ENCODE data around the gene RAB4B.
"Not testable (repeated sequence)": the region's sequence is repeated elsewhere in the genome, so short reads cannot be mapped to it uniquely, and the experiment has no call there.

RAB4B gene

DNA sequence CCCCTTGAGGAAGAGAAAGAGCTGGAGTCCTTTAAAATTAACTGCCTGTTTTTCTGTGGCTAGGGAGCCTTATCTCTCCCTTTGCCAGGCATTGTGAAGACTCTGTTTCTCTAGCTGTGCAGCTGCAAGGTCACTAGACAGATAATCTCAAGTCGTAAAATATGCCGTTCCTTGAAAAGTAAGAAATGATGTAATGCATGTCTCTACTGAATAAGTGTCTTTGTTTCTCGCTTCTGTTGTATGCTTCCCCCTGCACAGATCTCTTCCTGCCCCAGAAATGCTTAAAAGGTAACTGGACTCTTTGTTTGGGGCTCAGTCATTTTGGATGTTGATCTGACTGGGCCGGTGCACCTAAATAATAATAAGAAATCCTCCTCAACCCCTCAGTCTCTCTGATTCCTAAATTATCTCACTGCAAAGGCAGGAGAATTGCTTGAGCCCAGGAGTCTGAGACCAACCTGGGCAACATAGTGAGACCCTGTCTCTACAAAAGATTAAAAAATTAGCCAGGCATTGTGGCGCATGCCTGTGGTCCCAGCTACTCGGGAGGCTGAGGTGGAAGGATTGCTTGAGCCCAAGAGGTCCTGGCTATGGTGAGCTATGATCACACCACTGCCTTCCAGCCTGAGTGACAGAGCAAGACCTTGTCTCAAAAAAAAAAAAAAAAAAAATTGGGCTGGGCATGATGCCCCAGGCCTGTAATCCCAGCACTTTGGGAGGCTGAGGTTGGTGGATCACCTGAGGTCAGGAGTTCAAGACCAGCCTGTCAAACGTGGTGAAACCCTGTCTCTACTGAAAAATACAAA lies 55.9 kb downstream of the RAB4B start:
- H4K8ac ChIP-seq (ENCODE audit: low read depth, low read length); H3K4ac ChIP-seq (ENCODE audit: low read depth, low read length); H2BK120ac ChIP-seq (ENCODE audit: low read depth, low read length); H3K4me3 ChIP-seq (ENCODE audit: low read length); H2AK5ac ChIP-seq (ENCODE audit: low read length); H3K56ac ChIP-seq (ENCODE audit: low read length); H3K18ac ChIP-seq (ENCODE audit: low read length); H3K79me2 ChIP-seq (ENCODE audit: control insufficient read depth, insufficient read depth, low read length); DNase-seq; H3K4me1 ChIP-seq (ENCODE audit: control insufficient read depth, low read depth, low read length); H4K5ac ChIP-seq (ENCODE audit: low read length); H2BK5ac ChIP-seq (ENCODE audit: low read length); H3K4me2 ChIP-seq (ENCODE audit: low read length); H2BK15ac ChIP-seq (replicated peaks; ENCODE audit: low read depth); H3K27me3 ChIP-seq (ENCODE audit: insufficient read depth, low read length, poor library complexity); H3K9ac ChIP-seq (ENCODE audit: low read length); H3K27ac ChIP-seq (ENCODE audit: low read depth, low read length); H3K23ac ChIP-seq (ENCODE audit: low read length); H3K79me1 ChIP-seq (ENCODE audit: low read length); H3K36me3 ChIP-seq (ENCODE audit: control insufficient read depth, insufficient read depth, low read length): not testable (repeated sequence)
- no CpG with 5 or more reads among the region's 7 CpGs for WGBS (ENCODE audit: extremely low coverage, insufficient coverage, low lambda C conversion rate)

DNA sequence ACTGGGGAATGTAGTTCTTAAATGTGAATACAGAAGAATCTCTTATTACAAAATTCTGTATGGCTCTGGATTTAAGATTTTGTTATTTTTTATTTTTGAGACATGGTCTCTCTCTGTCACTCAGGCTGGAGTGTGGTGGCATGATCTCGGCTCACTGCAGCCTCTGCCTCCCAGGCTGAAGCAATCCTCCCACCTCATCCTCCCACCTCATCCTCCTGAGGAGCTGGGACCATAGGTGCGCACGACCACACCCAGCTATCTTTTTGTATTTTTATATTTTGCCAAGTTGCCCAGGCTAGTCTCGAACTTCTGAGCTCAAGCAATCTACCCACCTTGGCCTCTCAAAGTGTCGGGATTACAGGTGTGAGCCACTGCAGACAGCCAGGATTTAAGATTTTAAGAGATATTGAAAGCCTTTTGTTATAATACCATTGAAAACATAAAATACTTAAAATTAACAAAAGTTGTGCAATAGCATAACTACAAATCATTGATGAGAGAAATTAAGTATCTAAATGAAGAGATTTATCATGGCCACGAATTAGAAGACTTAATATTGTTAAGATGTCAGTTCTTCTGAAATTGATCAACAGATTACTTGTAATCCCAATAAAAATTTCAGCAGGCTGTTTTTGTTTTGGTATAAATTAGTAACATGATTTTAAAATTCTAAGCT lies 58.8 kb downstream of the RAB4B start:
- WGBS (ENCODE audit: extremely low coverage, insufficient coverage, low lambda C conversion rate): no CpG with 5 or more reads among the region's 6 CpGs
- no peaks in the 10 kb centered on the region for H3K79me1 ChIP-seq (ENCODE audit: low read length)
- H3K27ac ChIP-seq (ENCODE audit: low read depth, low read length): no peak overlapping the region
- DNase-seq: no peak
- no peaks in the 10 kb centered on the region for H3K27me3 ChIP-seq (ENCODE audit: insufficient read depth, low read length, poor library complexity)
- no peak overlapping the region for H2BK15ac ChIP-seq (replicated peaks; ENCODE audit: low read depth)
- H2BK5ac ChIP-seq (ENCODE audit: low read length): no peak overlapping the region
- H3K18ac ChIP-seq (ENCODE audit: low read length): no peak overlapping the region
- H3K4me3 ChIP-seq (ENCODE audit: low read length): no peak overlapping the region
- no peak overlapping the region for H3K4me2 ChIP-seq (ENCODE audit: low read length)
- H3K4ac ChIP-seq (ENCODE audit: low read depth, low read length): no peak overlapping the region
- H3K79me2 ChIP-seq (ENCODE audit: control insufficient read depth, insufficient read depth, low read length): no peaks in the 10 kb centered on the region
- no peak overlapping the region for H2BK120ac ChIP-seq (ENCODE audit: low read depth, low read length)
- H3K56ac ChIP-seq (ENCODE audit: low read length): no peak overlapping the region
- H4K5ac ChIP-seq (ENCODE audit: low read length): no peak overlapping the region
- H3K4me1 ChIP-seq (ENCODE audit: control insufficient read depth, low read depth, low read length): no peaks in the 10 kb centered on the region
- H2AK5ac ChIP-seq (ENCODE audit: low read length): no peak overlapping the region
- H3K9ac ChIP-seq (ENCODE audit: low read length): no peak overlapping the region
- H3K23ac ChIP-seq (ENCODE audit: low read length): no peak overlapping the region
- H3K36me3 ChIP-seq (ENCODE audit: control insufficient read depth, insufficient read depth, low read length): no peaks in the 10 kb centered on the region
- H4K8ac ChIP-seq (ENCODE audit: low read depth, low read length): no peak overlapping the region

DNA sequence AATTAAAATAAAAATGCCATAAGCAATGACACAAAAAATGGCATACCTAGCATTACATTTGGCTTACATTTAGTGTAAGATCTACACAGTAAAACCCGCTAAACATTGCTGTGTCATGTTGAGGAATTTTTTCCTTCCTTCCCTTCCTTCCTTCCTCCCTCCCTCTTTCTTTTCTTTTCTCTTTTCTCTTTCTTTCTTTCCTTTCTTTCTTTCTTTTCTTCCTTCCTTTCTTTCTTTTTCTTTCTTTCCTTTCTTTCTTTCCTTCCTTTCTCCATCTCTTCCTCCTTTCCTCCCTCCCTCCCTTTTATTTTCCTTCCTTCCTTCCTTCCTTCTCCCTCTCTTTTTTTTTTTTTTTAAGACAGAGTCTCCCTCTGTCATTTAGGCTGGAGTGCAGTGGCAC lies 60.4 kb downstream of the RAB4B start:
- H4K8ac ChIP-seq (ENCODE audit: low read depth, low read length); H3K9ac ChIP-seq (ENCODE audit: low read length); H3K79me2 ChIP-seq (ENCODE audit: control insufficient read depth, insufficient read depth, low read length); H3K27me3 ChIP-seq (ENCODE audit: insufficient read depth, low read length, poor library complexity); H3K27ac ChIP-seq (ENCODE audit: low read depth, low read length); H2BK5ac ChIP-seq (ENCODE audit: low read length); H3K4ac ChIP-seq (ENCODE audit: low read depth, low read length); H2BK120ac ChIP-seq (ENCODE audit: low read depth, low read length); H3K18ac ChIP-seq (ENCODE audit: low read length); H4K5ac ChIP-seq (ENCODE audit: low read length); H2AK5ac ChIP-seq (ENCODE audit: low read length); H3K4me3 ChIP-seq (ENCODE audit: low read length); H3K4me2 ChIP-seq (ENCODE audit: low read length); H3K79me1 ChIP-seq (ENCODE audit: low read length); H3K23ac ChIP-seq (ENCODE audit: low read length); H2BK15ac ChIP-seq (replicated peaks; ENCODE audit: low read depth); DNase-seq; H3K56ac ChIP-seq (ENCODE audit: low read length); H3K36me3 ChIP-seq (ENCODE audit: control insufficient read depth, insufficient read depth, low read length); H3K4me1 ChIP-seq (ENCODE audit: control insufficient read depth, low read depth, low read length): not testable (repeated sequence)
- WGBS (ENCODE audit: extremely low coverage, insufficient coverage, low lambda C conversion rate): no CpG with 5 or more reads among the region's 1 CpG

DNA sequence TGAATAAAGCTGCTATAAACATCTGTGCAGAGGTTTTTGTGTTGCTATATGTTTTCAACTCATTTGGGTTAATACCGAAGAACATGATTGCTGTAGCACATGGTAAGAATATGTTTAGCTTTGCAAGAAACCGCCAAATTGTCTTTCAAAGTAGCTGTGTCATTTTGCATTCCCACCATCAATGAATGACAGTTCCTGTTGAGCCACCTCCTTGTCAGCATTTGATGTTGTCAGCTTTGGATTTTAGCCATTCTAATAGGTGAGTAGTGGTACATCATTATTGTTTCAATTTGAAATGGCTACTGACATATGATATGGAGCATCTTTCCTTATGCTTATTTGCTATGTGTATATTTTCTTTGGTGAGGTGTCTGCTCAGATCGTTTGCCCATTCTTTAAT lies 64.0 kb downstream of the RAB4B start:
- H2BK120ac ChIP-seq (ENCODE audit: low read depth, low read length); H3K27me3 ChIP-seq (ENCODE audit: insufficient read depth, low read length, poor library complexity); H3K9ac ChIP-seq (ENCODE audit: low read length); H2BK5ac ChIP-seq (ENCODE audit: low read length); H3K4me1 ChIP-seq (ENCODE audit: control insufficient read depth, low read depth, low read length); H3K79me2 ChIP-seq (ENCODE audit: control insufficient read depth, insufficient read depth, low read length); H3K4me2 ChIP-seq (ENCODE audit: low read length); H4K5ac ChIP-seq (ENCODE audit: low read length); H3K4me3 ChIP-seq (ENCODE audit: low read length); H3K23ac ChIP-seq (ENCODE audit: low read length); DNase-seq; H3K4ac ChIP-seq (ENCODE audit: low read depth, low read length); H3K79me1 ChIP-seq (ENCODE audit: low read length); H4K8ac ChIP-seq (ENCODE audit: low read depth, low read length); H3K36me3 ChIP-seq (ENCODE audit: control insufficient read depth, insufficient read depth, low read length); H2AK5ac ChIP-seq (ENCODE audit: low read length); H3K27ac ChIP-seq (ENCODE audit: low read depth, low read length); H2BK15ac ChIP-seq (replicated peaks; ENCODE audit: low read depth); H3K56ac ChIP-seq (ENCODE audit: low read length); H3K18ac ChIP-seq (ENCODE audit: low read length): not testable (repeated sequence)
- no CpG with 5 or more reads among the region's 3 CpGs for WGBS (ENCODE audit: extremely low coverage, insufficient coverage, low lambda C conversion rate)

DNA sequence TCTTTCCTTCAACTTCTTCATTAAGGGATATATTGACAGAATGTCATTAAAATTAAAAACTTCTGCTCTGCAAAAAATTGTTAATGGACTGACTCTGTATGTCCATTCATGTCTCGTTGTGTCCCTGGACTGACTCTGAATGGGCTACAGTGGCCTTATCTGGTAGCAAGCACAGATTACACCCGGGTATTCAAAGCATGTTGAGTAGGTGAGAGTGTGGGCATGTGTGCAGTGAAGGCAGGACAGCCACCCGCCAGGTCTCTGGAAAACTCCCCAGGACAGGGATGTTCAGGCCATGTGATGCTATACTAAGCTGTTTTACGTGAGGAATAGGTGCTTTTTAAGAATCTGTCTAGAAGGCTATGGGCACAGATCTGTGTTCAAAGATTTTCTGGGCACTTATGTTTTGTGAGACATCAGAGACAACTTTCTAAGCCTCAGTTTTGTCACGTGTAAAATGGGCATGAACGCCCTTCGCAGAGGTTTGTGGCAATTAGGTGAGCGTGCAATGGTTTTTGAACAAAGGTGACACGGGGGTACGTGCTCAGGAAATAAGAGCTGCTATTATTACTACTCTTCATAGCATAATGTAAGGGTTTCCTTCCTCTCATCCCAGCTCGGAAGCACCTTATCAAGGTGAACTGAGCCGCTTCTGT lies 65.1 kb downstream of the RAB4B start:
- DNase-seq; H3K79me1 ChIP-seq (ENCODE audit: low read length); H3K4ac ChIP-seq (ENCODE audit: low read depth, low read length); H3K36me3 ChIP-seq (ENCODE audit: control insufficient read depth, insufficient read depth, low read length); H4K5ac ChIP-seq (ENCODE audit: low read length); H2BK15ac ChIP-seq (replicated peaks; ENCODE audit: low read depth); H3K18ac ChIP-seq (ENCODE audit: low read length); H3K79me2 ChIP-seq (ENCODE audit: control insufficient read depth, insufficient read depth, low read length); H3K4me2 ChIP-seq (ENCODE audit: low read length); H3K4me1 ChIP-seq (ENCODE audit: control insufficient read depth, low read depth, low read length); H3K27ac ChIP-seq (ENCODE audit: low read depth, low read length); H3K4me3 ChIP-seq (ENCODE audit: low read length); H2BK5ac ChIP-seq (ENCODE audit: low read length); H2BK120ac ChIP-seq (ENCODE audit: low read depth, low read length); H3K27me3 ChIP-seq (ENCODE audit: insufficient read depth, low read length, poor library complexity); H3K9ac ChIP-seq (ENCODE audit: low read length); H2AK5ac ChIP-seq (ENCODE audit: low read length); H4K8ac ChIP-seq (ENCODE audit: low read depth, low read length); H3K23ac ChIP-seq (ENCODE audit: low read length); H3K56ac ChIP-seq (ENCODE audit: low read length): not testable (repeated sequence)
- WGBS (ENCODE audit: extremely low coverage, insufficient coverage, low lambda C conversion rate): no CpG with 5 or more reads among the region's 12 CpGs
